GM18505 (cell line): ENCODE measurements around the gene KRTAP10-10.
"Not testable (repeated sequence)": the region's sequence is repeated elsewhere in the genome, so short reads cannot be mapped to it uniquely, and the experiment has no call there.

Experiments
- ATAC-seq: cut with Tn5 transposase; IDR thresholded peaks from one replicate; pipeline ENCODE4 v1.9.1; 2021; ENCODE audit not compliant: unreplicated experiment
- POLR2A ChIP-seq: IDR thresholded peaks from 4 replicates; pipeline ENCODE4 v1.6.1; 2011; ENCODE audit warnings: borderline replicate concordance; ENCODE audit not compliant: insufficient read depth, insufficient read length; ENCODE audit errors: extremely low read depth

Gene KRTAP10-10

GRCh38 chr21:44626673-44627143 lies 10.4 kb upstream of the KRTAP10-10 start, which contains the start of gene KRTAP10-9:
Gene KRTAP10-9, plus strand, starts transcription at chr21:44627093. Its CDS starts 79 bp downstream, at chr21:44627172.
- ATAC-seq = no peak
- no peak for TF ChIP-seq POLR2A

DNA sequence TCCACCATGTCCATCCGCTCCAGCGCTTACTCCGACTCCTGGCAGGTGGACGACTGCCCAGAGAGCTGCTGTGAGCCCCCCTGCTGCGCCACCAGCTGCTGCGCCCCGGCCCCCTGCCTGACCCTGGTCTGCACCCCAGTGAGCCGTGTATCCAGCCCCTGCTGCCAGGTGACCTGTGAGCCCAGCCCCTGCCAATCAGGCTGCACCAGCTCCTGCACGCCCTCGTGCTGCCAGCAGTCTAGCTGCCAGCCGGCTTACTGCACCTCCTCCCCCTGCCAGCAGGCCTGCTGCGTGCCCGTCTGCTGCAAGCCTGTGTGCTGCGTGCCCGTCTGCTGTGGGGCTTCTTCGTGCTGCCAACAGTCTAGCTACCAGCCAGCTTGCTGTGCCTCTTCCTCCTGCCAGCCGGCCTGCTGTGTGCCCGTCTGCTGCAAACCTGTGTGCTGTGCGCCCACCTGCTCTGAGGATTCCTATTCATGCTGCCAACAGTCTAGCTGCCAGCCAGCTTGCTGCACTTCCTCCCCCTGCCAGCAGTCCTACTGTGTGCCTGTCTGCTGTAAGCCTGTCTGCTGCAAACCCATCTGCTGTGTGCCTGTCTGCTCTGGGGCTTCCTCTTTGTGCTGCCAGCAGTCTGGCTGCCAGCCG lies 9.9 kb upstream of the KRTAP10-10 start:
- not testable (repeated sequence) for ATAC-seq

DNA sequence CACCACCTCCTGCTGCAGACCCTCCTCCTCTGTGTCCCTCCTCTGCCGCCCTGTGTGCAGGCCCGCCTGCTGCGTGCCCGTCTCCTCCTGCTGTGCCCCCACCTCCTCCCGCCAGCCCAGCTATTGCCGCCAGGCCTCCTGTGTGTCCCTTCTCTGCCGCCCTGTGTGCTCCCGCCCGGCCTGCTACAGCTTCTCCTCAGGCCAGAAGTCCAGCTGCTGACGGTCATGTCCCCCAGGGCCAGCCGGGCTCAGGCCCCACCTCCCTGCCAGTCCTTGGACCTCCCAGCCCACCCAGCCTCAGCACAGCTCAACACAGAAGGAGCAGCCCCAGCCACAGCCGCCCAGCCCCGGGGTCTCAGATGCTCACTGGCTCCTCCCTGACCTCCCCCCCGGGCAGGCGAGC lies 9.3 kb upstream of the KRTAP10-10 start:
- not testable (repeated sequence) for ATAC-seq

GRCh38 chr21:44628707-44629391 lies 8.3 kb upstream of the KRTAP10-10 start:
- no peak for ATAC-seq
- TF ChIP-seq POLR2A = no peak

DNA sequence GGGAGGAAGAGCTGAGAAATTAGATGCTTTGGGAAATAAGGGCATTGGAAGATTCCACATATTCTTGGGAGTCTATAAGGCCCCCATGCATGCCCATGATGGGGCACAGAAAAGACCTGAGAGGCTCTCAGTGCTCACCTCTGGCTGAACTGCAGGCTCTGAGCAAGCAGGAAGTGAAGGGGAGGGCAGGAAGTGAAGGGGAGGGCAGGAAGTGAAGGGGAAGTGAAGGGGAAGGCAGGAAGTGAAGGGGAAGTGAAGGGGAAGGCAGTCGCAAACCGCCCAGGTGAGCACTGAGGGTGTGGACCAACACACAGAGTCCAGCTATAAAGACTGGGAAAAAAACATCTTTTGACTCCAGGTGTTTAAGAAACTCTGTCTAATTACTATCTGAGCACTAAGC lies 6.7 kb upstream of the KRTAP10-10 start:
- TF ChIP-seq POLR2A = no peak
- no peak for ATAC-seq

DNA sequence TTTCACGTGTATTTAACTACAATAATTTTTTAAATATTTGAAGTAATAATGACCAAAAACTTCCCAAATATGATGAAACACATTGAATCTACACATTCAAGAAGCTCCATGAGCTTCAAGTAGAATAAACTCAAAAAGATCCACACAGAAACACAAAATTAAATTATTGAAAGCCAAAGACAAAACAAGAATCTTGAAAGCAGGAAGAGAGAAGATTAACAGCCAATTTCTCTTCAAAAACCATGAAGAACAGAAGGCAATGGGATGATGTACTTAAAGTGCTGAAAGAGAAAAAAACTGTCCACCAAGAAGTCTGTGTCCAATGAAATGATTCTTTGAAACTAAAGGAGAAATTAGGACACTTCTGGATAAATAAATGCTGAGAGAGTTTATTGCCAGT lies 5.1 kb upstream of the KRTAP10-10 start:
- ATAC-seq = no peak
- TF ChIP-seq POLR2A = no peak

DNA sequence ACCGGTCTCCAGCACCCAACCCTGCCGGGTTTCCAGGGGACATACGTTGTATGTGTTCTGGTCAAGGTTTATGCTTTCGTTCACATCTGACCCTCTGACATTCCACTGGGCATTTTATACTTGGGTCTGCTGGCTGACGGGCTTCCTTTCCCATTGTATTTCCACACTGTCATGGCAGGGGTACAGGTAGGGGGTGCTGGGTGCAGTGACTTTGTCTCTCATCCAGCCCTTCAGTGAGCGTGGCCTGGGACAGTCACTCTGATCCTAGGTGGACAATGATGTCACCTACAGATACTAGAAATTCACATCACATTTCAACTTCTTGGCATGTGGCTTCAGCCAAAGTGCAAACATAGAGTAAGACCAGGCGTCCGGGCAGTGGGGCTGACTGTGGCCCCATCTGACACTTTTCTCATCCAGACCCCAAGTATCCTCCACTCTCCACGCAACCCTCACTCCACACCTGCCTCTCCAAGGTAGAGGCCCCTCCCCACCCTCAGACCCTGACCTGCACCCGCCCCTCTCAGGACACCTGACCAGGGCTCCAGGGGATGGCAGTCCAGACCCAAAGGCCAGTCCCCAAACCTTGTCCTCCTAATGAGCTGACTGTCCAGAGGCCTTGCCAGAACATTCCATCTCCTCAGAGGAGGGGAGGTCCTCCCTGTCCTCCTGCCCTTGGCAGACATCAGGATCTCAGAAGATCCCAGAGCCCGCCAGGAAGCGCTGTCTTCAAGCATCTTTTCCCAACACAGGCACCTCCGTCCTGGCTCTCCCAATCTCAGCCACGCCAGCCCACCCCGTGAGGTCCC lies 743 bp upstream of the KRTAP10-10 start:
- no peak for TF ChIP-seq POLR2A
- no peak for ATAC-seq

GRCh38 chr21:44637851-44638348 lies 744 bp downstream of the KRTAP10-10 start:
- ATAC-seq = not testable (repeated sequence)

DNA sequence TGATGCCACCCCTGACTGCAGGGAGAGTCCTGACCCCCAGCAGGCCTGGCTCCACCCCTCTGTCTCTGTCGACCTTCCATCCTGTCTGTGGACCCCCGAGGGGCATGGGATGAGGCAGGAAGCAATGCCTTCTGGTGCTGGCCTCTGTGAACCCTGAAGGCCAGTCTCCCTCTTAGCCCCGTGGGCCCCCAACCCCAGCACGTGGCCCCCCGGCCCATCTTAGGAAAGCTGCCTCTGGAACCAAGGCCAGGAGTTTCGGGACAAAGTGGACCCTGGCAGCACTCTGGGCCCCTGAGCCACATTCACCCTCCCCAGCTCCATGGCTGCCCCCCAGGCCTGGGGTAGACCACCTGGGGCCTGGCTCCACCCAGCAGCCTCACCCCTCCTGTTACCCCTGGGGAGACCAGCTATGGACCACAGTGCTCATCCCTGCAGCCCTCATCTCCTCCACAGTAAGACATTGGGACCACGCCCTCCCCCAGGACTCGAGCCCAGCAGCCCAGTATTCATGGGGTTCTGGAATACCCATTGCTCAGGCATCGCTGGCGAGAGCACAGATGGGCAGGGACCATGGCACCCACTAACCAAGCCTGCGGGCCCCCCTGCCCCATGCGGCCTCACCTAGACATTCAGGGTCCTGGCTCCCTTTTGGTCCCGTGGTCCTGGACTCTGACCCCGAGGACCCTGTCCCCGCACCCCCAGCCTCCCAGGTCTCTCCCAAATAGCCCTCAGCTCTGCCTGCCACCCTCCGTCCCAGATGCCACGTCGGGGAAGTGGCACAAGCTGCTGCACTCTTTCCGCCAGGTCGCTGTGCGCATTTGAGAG lies 1.6 kb downstream of the KRTAP10-10 start:
- not testable (repeated sequence) for ATAC-seq

DNA sequence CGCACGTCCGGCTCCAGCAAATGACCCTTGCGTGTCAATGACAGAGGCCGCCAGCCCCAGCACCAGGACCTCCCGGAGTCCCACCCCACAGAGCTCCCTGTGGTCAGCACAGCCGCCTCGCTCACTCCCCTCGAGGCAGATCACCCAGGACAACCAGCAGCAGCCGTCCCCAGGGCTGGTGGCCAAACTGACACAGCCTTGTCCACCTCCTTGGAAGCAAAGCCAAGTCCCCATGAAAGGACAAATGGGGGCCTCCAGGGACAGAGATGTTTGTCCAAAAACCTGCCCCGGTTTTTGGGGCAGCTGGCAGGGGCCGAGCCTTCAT lies 2.1 kb downstream of the KRTAP10-10 start:
- ATAC-seq = no peak
- no peak for TF ChIP-seq POLR2A

- no peak for ATAC-seq
- no peak for TF ChIP-seq POLR2A
These were observed 3.6 kb downstream of the KRTAP10-10 start for GRCh38 chr21:44640761-44641160.

- TF ChIP-seq POLR2A = no peak
- ATAC-seq = no peak
These were observed 6.7 kb downstream of the KRTAP10-10 start for GRCh38 chr21:44643741-44644310.

GRCh38 chr21:44644878-44645277 lies 7.7 kb downstream of the KRTAP10-10 start:
- TF ChIP-seq POLR2A = no peak
- ATAC-seq = no peak

GRCh38 chr21:44646366-44647221 lies 9.4 kb downstream of the KRTAP10-10 start, which contains the start of gene KRTAP10-11:
Gene KRTAP10-11, plus strand, starts transcription at chr21:44646414. Its CDS starts 45 bp downstream, at chr21:44646459.
- ATAC-seq = not testable (repeated sequence)
